ENCODE data around the gene CERS6.

DNA sequence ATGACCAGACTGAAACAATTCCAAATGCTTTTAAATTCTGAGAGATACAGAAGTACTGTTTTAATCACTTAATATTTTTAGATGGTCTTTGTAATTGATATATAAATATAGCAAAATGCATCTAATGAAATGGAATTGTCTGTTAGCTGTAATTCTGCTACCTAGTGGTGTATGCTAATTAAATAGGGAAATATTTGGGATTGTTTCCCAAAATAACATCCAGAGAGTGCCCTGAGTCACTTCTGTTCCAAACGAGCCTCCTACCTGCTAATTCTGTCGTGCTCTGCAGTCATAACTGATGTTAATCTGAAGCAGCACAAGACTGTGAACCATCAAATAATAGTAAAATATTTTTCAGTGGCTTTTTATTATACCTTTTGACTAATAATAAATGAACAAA, 274.9 kb downstream of the CERS6 start:
- TF ChIP-seq POLR2A (IDR thresholded peaks at IDR 0.05): no peak
- TF ChIP-seq, protein P1, sequence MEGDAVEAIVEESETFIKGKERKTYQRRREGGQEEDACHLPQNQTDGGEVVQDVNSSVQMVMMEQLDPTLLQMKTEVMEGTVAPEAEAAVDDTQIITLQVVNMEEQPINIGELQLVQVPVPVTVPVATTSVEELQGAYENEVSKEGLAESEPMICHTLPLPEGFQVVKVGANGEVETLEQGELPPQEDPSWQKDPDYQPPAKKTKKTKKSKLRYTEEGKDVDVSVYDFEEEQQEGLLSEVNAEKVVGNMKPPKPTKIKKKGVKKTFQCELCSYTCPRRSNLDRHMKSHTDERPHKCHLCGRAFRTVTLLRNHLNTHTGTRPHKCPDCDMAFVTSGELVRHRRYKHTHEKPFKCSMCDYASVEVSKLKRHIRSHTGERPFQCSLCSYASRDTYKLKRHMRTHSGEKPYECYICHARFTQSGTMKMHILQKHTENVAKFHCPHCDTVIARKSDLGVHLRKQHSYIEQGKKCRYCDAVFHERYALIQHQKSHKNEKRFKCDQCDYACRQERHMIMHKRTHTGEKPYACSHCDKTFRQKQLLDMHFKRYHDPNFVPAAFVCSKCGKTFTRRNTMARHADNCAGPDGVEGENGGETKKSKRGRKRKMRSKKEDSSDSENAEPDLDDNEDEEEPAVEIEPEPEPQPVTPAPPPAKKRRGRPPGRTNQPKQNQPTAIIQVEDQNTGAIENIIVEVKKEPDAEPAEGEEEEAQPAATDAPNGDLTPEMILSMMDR (IDR thresholded peaks at IDR 0.05): no peak

Data from esophagus squamous epithelium (tissue), 4 donors.